Measurements from ENCODE around the gene MALRD1. TPM values are rescaled to one million over a fixed set of nuclear protein-coding genes. Genes with fewer than 3 reads are reported as not detected.

Gene MALRD1
- total RNA-seq, 4 donors from 2014 or later: 0.50 to 2.8 (median 1.6) TPM

GRCh38 chr10:19117438-19117837, 68.8 kb downstream of the MALRD1 start:
- no peak for TF ChIP-seq EP300 (IDR thresholded peaks at IDR 0.05)
- TF ChIP-seq POLR2AphosphoS5 (IDR thresholded peaks at IDR 0.05): no peak
- no peak for TF ChIP-seq CTCF (IDR thresholded peaks at IDR 0.05)
- no peak for TF ChIP-seq POLR2A (IDR thresholded peaks at IDR 0.05)
- H3K36me3 ChIP-seq: no peaks in the 10 kb centered on the region
- ATAC-seq: no peak
- H3K4me3 ChIP-seq: no peak overlapping the region
- H3K27ac ChIP-seq: no peak overlapping the region
- no peaks in the 10 kb centered on the region for H3K4me1 ChIP-seq
- no peaks in the 10 kb centered on the region for H3K9me3 ChIP-seq
- 71 to 90% methylated on average over 1 of the region's 1 CpG for WGBS, 2 donors (ENCODE audit: low coverage in 1 of 2)
- H3K27me3 ChIP-seq: no peaks in the 10 kb centered on the region

GRCh38 chr10:19119191-19119590, 70.6 kb downstream of the MALRD1 start:
- Histone ChIP-seq H3K4me1 (no peaks in the 10 kb centered on the region), H3K27me3 (no peaks in the 10 kb centered on the region), H3K4me3 (no peak overlapping the region), H3K9me3 (no peaks in the 10 kb centered on the region), H3K27ac (no peak overlapping the region), H3K36me3 (no peaks in the 10 kb centered on the region)
- TF ChIP-seq EP300 (IDR thresholded peaks at IDR 0.05): no peak
- TF ChIP-seq POLR2A (IDR thresholded peaks at IDR 0.05): no peak
- TF ChIP-seq POLR2AphosphoS5 (IDR thresholded peaks at IDR 0.05): no peak
- TF ChIP-seq CTCF (IDR thresholded peaks at IDR 0.05): no peak
- no peak for ATAC-seq
- 58 to 67% methylated on average over 4 to 6 of the region's 6 CpGs for WGBS, 2 donors (ENCODE audit: low coverage in 1 of 2)

DNA sequence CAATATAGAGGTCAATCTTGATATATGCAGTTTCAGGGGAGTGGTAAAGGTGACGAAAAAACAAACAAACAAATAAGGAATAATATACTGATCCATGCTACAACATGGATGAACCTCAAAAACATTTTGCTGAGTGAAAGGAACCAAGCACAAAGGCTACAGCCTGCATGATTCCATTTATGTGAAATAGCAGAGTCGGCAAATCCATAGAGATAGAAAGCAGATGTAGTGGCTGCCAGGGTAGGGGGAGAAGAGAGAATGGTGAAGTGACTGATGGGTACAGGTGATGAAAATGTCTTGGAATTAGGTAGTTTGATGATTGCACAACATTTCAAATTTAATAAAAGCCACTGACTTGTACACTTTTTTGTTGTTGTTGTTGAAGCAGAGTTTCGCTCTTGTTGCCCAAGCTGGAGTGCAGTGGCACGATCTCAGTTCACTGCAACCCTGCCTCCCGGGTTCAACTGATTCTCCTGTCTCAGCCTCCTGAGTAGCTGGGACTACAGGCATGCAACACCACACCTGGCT, 71.8 kb downstream of the MALRD1 start:
- no peak overlapping the region for H3K4me3 ChIP-seq
- TF ChIP-seq EP300 (IDR thresholded peaks at IDR 0.05) (no peak), CTCF (IDR thresholded peaks at IDR 0.05) (no peak), POLR2AphosphoS5 (IDR thresholded peaks at IDR 0.05) (no peak), POLR2A (IDR thresholded peaks at IDR 0.05) (no peak)
- WGBS, 2 donors (ENCODE audit: low coverage in 1 of 2): 91 to 93% methylated on average over 3 to 5 of the region's 5 CpGs
- no peak overlapping the region for H3K27ac ChIP-seq
- H3K4me1 ChIP-seq: no peaks in the 10 kb centered on the region
- ATAC-seq: no peak
- H3K36me3 ChIP-seq: no peaks in the 10 kb centered on the region
- no peaks in the 10 kb centered on the region for H3K9me3 ChIP-seq
- H3K27me3 ChIP-seq: no peaks in the 10 kb centered on the region

DNA sequence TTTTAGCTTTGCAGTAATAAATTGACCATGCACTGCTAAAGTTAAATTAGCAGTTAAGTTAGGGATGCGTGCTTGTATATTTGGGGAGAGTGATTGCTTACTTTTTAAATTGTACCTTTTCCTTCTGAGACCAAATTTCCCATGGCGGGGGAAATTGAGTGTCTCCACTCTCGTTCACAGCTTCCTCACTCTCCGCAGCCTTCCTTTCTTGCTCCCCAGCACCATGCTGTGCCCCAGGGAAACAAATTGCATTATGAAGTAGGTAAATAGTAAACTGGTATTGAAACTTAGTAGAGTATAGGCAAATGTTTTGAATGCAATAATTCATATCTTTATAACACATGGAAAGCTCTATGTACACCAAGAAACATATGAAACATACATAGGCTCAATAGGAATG, 85.4 kb downstream of the MALRD1 start:
- TF ChIP-seq POLR2AphosphoS5 (IDR thresholded peaks at IDR 0.05) (no peak), EP300 (IDR thresholded peaks at IDR 0.05) (no peak), CTCF (IDR thresholded peaks at IDR 0.05) (no peak), POLR2A (IDR thresholded peaks at IDR 0.05) (no peak)
- Histone ChIP-seq H3K27ac (no peak overlapping the region), H3K27me3 (no peaks in the 10 kb centered on the region), H3K36me3 (no peaks in the 10 kb centered on the region), H3K9me3 (no peaks in the 10 kb centered on the region), H3K4me3 (no peak overlapping the region), H3K4me1 (no peaks in the 10 kb centered on the region)
- 79 to 83% methylated on average over 4 of the region's 4 CpGs for WGBS, 2 donors (ENCODE audit: low coverage in 1 of 2)
- ATAC-seq: no peak

DNA sequence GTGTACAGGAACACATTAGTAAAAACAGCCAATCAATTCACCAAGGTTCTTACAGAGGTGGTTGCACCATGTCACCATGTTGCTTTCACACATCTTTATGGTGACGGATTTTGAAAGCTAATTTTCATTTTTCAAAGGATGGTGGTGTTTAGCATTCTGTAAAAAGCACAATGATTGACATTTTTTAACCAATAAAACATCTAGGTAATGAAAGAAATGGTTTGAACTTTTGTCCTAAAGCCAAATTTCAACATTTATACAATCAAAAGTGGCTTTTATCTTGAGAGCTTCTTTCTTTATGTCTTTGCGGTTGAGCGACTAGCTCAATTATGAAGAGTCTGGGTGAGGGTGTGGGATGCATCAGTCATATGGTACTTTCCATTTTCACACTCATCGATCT, 94.4 kb downstream of the MALRD1 start:
- Histone ChIP-seq H3K27me3 (no peaks in the 10 kb centered on the region), H3K9me3 (no peaks in the 10 kb centered on the region), H3K4me3 (no peak overlapping the region), H3K36me3 (no peaks in the 10 kb centered on the region), H3K4me1 (no peaks in the 10 kb centered on the region), H3K27ac (no peak overlapping the region)
- ATAC-seq: no peak
- no peak for TF ChIP-seq EP300 (IDR thresholded peaks at IDR 0.05)
- WGBS, 2 donors (ENCODE audit: low coverage in 1 of 2): 84 to 93% methylated on average over 2 to 4 of the region's 4 CpGs
